Left lung (tissue), 10 donors: ENCODE measurements around the gene DKKL1. TPM values are rescaled to one million over a fixed set of nuclear protein-coding genes. Genes with fewer than 3 reads are reported as not detected.
"Not testable (repeated sequence)": the region's sequence is repeated elsewhere in the genome, so short reads cannot be mapped to it uniquely, and the experiment has no call there.

Source experiments
- ATAC-seq: fragments of 200-7000 bp; cut with Tn5 transposase; one replicate; pipeline ENCODE4 v1.9.1; 2020; ENCODE audit warnings: moderate library complexity
- DNase-seq, 4 donors: peaks; one replicate each; pipeline ENCODE4 v3.0.0-alpha.2; 2013 to 2020
- H3K27ac ChIP-seq, 2 donors: fragments of 200-600 bp; sonication (generic) in 1 of 2; one replicate each; pipeline versions ENCODE4 v1.5.0 to v1.8.0; 2020 to 2021
- H3K27me3 ChIP-seq, 2 donors: fragments of 200-600 bp; sonication (generic) in 1 of 2; one replicate each; pipeline versions ENCODE4 v1.5.0 to v1.8.0; 2020 to 2021
- H3K36me3 ChIP-seq, 2 donors: fragments of 200-600 bp; sonication (generic) in 1 of 2; one replicate each; pipeline versions ENCODE4 v1.5.0 to v1.8.0; 2020 to 2021
- H3K4me1 ChIP-seq, 2 donors: fragments of 200-600 bp; one replicate each; pipeline ENCODE4 v1.8.0; 2021
- H3K4me3 ChIP-seq, 2 donors: fragments of 200-600 bp; sonication (generic) in 1 of 2; one replicate each; pipeline versions ENCODE4 v1.5.0 to v1.8.0; 2020 to 2021; ENCODE audit warnings: mild to moderate bottlenecking in 1 of 2
- H3K9me3 ChIP-seq, 2 donors: fragments of 200-600 bp; sonication (generic) in 1 of 2; one replicate each; pipeline versions ENCODE4 v1.5.0 to v1.8.0; 2020 to 2021
- CTCF ChIP-seq, 2 donors: fragments of 200-600 bp; sonication (generic) in 1 of 2; IDR thresholded peaks; one replicate each; pipeline versions ENCODE4 v1.5.0 to v1.8.0; 2021; ENCODE audit warnings: antibody characterized with exemption in 2 of 2
- intact Hi-C, 2 donors: fragments of 100-400 bp; cut with DNase I; formaldehyde crosslinking; loops; one replicate each; pipeline versions ENCODE4 v1.11.2 to v1.14.2; 2022
- polyA plus RNA-seq, 6 donors: library from polyadenylated mRNA; unstranded; fragments of 120-200 nt; gene quantifications; one replicate each; pipeline ENCODE4 v1.2.1, GENCODE V29; 2013; ENCODE audit not compliant: insufficient read length in 6 of 6
- total RNA-seq, 2 donors: library from RNA; stranded (reverse); fragmentation: NEBNext Ultra II Directional; extraction: Animal tissue kit (Norgen Biotek cat#: 25700); gene quantifications; one replicate each; pipeline ENCODE4 v1.2.1, GENCODE V29; 2021
- donor health status: DM: no; HTN: yes; CAD: no.
- donor health status: DM: no; HTN: no; CAD: no.

DKKL1 gene
- total and polyA plus RNA-seq, 8 donors = 1.0 to 5.5 (median 4.2) TPM; not detected in 1

- TF ChIP-seq CTCF (IDR thresholded peaks at IDR 0.05) = no peak
- Histone ChIP-seq H3K4me3 (peak overlapping the region; percentile 14 to 71), H3K9me3 (peaks cover 0 to 12% of the 10 kb centered on the region in 2 donors), H3K27ac (peak overlapping the region; percentile 69 to 71), H3K27me3 (peaks cover 0 to 43% of the 10 kb centered on the region in 2 donors), H3K4me1 (peaks cover 7 to 20% of the 10 kb centered on the region in 2 donors), H3K36me3 (peaks cover 0 to 4% of the 10 kb centered on the region in 2 donors)
- intact Hi-C loops = no loop called here
- no peak for DNase-seq
- no peak for ATAC-seq
Measured at GRCh38 chr19:49364083-49364737, 533 bp downstream of the DKKL1 start.

- DNase-seq (no peak), ATAC-seq (no peak)
- H3K4me1 ChIP-seq = peaks cover 7 to 20% of the 10 kb centered on the region in 2 donors
- intact Hi-C loops = no loop called here
- peaks cover 0 to 27% of the 10 kb centered on the region in 2 donors for H3K9me3 ChIP-seq
- no peaks in the 10 kb centered on the region for H3K36me3 ChIP-seq
- no peak overlapping the region for H3K4me3 ChIP-seq
- H3K27me3 ChIP-seq = peaks cover 0 to 36% of the 10 kb centered on the region in 2 donors
- H3K27ac ChIP-seq = no peak overlapping the region
- no peak for TF ChIP-seq CTCF (IDR thresholded peaks at IDR 0.05)
Measured at GRCh38 chr19:49366110-49366509, 2.4 kb downstream of the DKKL1 start.

GRCh38 chr19:49368711-49369358 is 5.2 kb downstream of the DKKL1 start:
- DNase-seq (no peak), ATAC-seq (no peak)
- H3K36me3 ChIP-seq = no peaks in the 10 kb centered on the region
- intact Hi-C loops = no loop called here
- peaks cover 0 to 27% of the 10 kb centered on the region in 2 donors for H3K9me3 ChIP-seq
- no peak for TF ChIP-seq CTCF (IDR thresholded peaks at IDR 0.05)
- H3K27me3 ChIP-seq = peaks cover 0 to 9% of the 10 kb centered on the region in 2 donors
- H3K27ac ChIP-seq = no peak overlapping the region
- H3K4me3 ChIP-seq = no peak overlapping the region
- H3K4me1 ChIP-seq = peaks cover 2 to 4% of the 10 kb centered on the region in 2 donors

GRCh38 chr19:49371184-49371583 is 7.5 kb downstream of the DKKL1 start:
- Histone ChIP-seq H3K4me1 (no peaks in the 10 kb centered on the region), H3K27ac (no peak overlapping the region), H3K4me3 (no peak overlapping the region), H3K27me3 (no peaks in the 10 kb centered on the region), H3K36me3 (no peaks in the 10 kb centered on the region), H3K9me3 (peaks cover 0 to 27% of the 10 kb centered on the region in 2 donors)
- ATAC-seq (no peak), DNase-seq (no peak)
- intact Hi-C loops = no loop called here
- no peak for TF ChIP-seq CTCF (IDR thresholded peaks at IDR 0.05)

- H3K27ac ChIP-seq, H3K36me3 ChIP-seq, DNase-seq, intact Hi-C loops, H3K4me1 ChIP-seq, H3K27me3 ChIP-seq, ATAC-seq, H3K4me3 ChIP-seq: not testable (repeated sequence)
- H3K9me3 ChIP-seq = peaks cover 0 to 26% of the 10 kb centered on the region in 2 donors
Measured at GRCh38 chr19:49373174-49373573, 9.5 kb downstream of the DKKL1 start.
